Limb (tissue), 2 donors: Measurements from ENCODE around the gene RPS4Y2.

ENCODE experiments used
- DNase-seq, 2 donors: peaks; one replicate each; pipeline ENCODE4 v3.0.0-alpha.2; 2016; ENCODE audit errors: extremely low spot score in 2 of 2

Gene RPS4Y2

DNA sequence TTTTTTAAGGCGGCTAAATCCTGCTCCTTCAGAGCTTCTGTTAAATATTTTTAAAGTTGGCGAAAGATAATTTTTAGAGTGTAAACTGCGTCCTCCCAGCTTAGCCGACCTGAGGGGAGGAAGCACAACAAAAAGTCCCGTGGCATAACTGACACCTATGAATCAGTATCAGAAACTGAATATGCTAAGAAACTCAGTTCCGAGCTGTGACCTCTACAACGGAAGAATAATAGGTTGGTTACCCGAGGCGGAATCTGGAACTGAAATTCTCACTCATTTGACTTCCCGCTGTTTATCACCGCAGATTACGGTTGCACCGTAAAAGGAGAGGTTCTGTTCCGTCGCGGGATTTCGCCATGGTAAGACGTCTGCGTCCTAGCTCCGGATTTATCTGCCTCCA is at the start of gene RPS4Y2:
TSS of gene RPS4Y2 (plus strand) at position 301 of the 400 bp plus-strand sequence. CDS start at position 357, 56 bp downstream.
- DNase-seq: no peak

GRCh38 chrY:20714391-20714790 is 41.5 kb upstream of the RPS4Y2 start:
- no peak for DNase-seq

- DNase-seq: no peak
These were observed 29.6 kb upstream of the RPS4Y2 start for GRCh38 chrY:20726184-20726907.

DNA sequence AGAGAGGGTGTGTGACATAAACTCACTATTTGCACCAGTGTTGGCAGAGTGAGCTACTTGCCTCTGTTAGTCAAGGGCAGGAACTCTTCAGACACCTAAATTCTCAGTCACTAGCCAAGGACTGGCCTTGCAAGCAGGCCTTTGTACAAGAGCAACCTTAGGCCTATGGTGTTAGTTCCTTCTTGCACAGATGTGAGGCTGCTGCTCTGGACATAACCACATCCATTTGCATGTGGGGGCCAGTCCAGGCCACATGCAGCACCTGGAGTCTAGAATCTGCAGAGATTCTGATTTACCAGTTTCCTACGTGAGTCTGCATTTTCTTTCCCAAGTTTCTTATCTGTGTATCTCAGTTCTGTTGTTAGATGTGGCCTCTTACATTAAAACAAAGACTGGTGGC is 20.7 kb upstream of the RPS4Y2 start:
- no peak for DNase-seq

DNA sequence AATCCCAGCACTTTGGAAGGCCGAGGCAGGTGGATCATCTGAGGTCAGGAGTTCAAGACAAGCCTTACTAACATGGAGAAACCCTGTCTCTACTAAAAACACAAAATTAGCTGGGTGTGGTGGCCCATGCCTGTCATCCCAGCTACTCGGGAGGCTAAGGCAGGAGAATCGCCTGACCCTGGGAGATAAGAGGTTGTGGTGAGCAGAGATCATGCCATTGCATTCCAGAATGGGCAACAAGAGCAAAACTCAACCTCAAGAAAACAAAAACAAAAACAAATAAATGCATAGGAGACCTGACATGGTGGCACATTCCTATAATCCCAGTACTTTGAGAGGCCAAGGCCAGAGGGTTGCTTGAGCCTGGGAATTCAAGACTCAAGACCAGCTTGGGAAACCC is 16.1 kb upstream of the RPS4Y2 start:
- DNase-seq: no peak

GRCh38 chrY:20740609-20741008 is 15.3 kb upstream of the RPS4Y2 start:
- DNase-seq: no peak

DNA sequence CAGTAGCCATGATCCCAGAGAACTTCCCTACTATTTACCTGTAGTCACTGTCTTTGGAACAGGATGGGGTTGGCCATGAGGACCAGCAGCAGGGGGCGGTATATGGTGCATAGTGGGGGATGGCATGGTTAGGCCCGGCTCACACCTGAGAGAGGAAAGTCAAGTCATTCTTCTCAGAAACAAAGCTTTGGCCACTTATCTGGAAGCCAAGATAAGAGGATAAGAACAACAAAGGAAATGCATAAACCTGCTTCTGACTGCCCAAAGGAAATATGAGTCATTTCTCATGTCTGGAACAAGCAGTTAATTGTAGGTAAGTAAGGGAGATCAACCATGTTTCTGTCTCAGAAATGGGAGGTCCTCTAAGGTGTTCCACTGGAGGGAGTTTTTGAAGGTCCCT is 10.8 kb upstream of the RPS4Y2 start:
- DNase-seq: no peak

GRCh38 chrY:20746919-20747318 is 9.0 kb upstream of the RPS4Y2 start:
- DNase-seq: no peak

DNA sequence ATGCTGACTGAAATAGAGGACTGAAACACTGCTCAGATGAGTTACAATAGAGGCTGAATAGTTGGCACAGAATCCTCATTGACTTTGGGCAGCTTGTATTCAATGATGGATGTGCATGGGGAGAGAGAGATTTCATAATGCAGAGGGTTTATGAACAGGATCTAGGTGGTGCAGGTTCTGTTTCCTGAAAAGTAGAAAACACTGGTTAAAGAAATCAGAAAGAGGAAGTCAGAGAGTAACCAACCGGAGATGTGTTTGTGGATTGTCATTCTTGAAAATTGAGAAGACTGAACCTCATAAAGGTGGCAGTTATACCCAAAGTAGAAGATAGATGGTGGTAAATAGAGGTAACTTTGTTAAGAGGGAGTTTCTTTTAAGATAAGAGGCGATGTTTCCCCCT is 8.0 kb downstream of the RPS4Y2 start:
- no peak for DNase-seq

DNA sequence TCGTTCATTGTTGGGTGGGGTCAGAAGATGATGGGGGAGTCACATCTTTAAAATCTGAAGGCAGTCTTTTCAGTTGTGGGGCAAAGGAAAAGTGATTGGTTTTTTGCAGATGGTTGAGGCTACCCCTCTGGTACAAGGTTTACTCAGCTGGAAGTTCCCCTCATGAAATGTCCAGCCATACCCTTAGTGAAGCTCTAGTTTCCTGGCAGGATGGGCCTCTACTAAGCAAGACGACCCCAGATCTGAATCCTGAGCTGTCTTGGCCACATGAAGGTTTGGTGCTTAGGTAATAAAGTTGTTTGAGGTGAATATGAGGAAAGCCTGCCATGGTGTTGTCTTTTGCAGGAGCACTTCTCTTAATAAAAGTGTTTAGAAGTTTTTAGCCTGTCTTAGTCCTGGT is 9.2 kb downstream of the RPS4Y2 start:
- DNase-seq: no peak

GRCh38 chrY:20770755-20771154 is 14.8 kb downstream of the RPS4Y2 start:
- no peak for DNase-seq

DNA sequence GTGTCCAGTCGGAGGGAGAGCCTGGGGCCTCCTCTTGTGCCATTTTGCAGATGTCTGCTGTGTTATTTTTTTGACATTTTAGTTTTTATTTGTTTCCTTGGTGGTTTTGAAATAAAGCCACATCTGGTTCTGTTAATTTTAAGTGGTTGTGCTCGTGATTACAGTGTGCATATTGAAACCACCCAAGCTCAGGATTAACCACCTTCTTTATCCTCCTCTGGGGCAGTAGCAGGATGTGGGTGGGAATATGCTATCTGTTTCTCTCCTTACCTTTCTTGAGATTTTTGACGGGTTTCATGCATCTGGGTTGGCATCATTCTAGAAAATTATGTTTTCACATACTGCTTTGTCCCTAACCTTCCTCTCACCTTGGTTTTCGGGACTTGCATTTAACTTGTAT is 20.2 kb downstream of the RPS4Y2 start:
- DNase-seq: no peak

DNA sequence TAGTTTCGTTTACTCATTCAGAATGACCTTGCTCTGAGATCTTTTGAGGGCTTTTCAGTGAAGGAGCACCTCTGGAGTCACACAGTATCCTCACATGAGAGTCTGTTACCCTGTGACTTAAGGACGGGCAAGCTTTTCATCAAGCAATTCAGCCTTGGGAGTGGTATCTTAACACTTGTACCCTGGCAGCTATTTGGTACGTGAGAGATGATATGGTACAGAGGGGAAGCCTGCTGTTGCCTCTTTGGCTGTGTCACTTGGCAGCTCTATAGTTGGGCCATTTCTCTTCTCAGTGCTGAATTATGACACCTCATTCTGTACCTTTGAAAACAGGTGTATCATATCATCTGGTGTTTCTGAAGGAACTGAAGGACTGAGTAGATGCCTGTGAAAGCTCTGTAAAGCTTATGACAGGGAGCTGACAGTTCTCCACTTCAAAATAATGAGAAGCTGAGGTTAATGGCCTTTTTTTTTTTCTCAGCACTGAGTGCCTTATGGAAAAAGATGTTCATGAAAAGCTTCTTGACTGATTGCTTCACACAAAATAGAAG is 24.3 kb downstream of the RPS4Y2 start:
- DNase-seq: no peak

DNA sequence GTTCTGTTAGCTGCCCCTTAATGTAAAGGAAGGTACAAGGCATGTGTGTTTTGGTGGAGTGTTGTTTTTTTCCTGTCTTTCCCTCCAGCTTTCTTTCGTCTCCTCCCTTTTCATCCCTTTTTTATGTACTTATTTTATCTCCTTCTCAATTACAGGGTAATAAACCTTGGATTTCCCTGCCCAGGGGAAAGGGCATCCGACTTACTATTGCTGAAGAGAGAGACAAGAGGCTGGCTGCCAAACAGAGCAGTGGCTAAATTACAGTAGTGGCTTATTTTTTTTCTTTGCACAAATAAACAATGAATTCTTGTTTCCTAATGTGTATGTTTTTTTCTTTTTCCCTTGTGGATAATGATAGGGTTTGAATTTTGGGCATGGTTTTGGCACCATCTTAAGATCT is 24.9 kb downstream of the RPS4Y2 start:
- DNase-seq: no peak

DNA sequence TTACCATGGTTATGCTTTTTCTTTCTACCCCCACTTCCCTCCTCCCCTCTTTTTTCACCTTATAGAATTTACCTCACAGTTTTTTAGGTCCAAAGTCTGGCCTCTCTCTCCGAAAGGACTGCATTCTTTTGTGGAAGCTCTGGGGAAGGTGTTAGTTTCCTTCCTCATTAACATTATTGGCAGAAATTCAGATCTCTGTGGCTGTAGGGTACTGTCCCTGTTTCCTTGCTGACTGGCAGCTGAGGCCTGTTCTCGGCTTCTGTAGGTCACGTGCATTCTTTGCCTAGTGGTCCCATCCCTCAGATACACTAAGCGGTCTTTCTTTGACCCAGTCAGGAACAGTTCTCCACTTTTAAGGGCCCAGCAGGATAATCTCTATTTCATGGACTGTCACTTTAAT is 25.5 kb downstream of the RPS4Y2 start:
- no peak for DNase-seq

DNA sequence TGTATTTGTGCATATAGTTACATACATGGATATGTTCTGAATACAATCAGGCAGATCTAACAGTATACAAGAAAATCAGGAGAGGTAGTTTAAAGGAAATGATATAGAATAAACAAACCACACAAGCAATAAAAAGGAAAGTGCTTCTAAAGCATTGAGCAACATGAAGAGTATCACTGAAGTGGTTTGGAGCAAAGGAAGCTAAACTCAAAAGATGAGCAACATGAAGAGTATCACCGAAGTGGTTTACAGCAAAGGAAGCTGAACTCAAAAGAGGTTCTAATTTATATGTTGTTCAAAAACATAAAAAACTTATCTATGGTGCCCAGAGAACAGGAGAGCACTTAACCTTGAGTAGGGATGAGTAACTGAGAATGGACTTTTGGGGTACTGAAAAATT is 29.1 kb downstream of the RPS4Y2 start:
- DNase-seq: no peak

- DNase-seq: no peak
These were observed 31.2 kb downstream of the RPS4Y2 start for GRCh38 chrY:20787076-20787475.

GRCh38 chrY:20798351-20799049 is 42.6 kb downstream of the RPS4Y2 start:
- no peak for DNase-seq

DNA sequence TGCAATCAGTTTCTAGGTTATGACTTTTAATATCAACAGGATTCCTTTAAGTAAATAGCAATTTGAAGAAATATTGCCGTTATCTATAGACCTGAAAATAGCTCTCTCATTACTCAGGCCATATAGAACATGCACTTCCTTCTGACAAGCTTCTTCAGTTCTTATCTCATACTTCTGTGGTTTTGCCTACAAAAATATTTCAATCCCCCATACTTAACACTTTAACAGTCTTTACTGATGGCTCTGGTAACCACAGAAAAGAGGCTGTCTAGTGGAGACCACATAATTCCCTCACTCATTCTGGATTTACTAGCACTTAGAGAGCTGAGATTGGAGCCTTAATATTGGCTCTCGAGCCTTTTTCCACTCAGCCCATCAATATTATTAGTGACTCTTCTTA is 46.8 kb downstream of the RPS4Y2 start:
- no peak for DNase-seq

DNA sequence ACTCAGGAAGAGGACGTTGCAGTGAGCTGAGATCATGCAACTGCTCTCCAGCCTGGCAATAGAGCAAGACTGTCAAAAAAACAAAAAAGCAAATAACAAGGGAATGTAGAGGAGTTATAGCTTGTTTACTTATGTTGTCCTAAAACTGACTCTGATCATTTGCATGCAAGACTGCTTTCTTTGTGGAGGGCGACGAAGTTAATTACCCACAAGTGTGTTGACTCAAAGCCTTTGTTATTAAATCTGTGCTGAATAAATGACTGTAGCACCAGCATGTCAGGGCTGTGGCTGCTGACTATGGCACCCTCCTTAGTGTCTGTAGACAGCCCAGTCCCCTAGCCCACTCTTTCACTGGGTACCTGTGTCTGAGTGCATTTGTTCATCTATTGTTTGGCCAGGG is 50.3 kb downstream of the RPS4Y2 start:
- DNase-seq: no peak

GRCh38 chrY:20813459-20813858 is 57.6 kb downstream of the RPS4Y2 start:
- no peak for DNase-seq

GRCh38 chrY:20814794-20815193 is 58.9 kb downstream of the RPS4Y2 start:
- DNase-seq: no peak

DNA sequence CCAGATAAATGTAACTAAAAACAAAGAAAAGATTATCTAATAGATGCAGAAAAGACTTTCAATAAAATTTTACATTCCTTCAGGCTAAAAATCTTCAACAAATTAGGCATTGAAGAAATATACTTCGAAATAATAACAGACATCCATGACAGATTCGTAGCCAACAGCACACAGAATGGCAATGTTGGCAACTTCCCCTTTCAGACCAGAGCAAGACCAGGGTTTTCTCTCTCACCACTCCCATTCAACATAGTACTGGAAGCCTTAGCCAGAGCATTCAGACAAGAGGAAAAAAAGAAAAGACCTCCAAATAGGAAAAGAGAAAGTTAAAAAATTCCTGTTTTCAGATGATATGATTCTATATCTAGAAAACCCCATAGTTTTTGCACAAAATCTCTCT is 61.2 kb downstream of the RPS4Y2 start:
- no peak for DNase-seq
